HEK293 (cell line): Measurements from ENCODE around the gene ACHE.
"Not testable (repeated sequence)": the region's sequence is repeated elsewhere in the genome, so short reads cannot be mapped to it uniquely, and the experiment has no call there.

ENCODE experiments used
- CTCF ChIA-PET: fragments of 350-600 bp; formaldehyde crosslinking; extraction: SDS; loops from one replicate; lab custom pipeline; 2021; ENCODE audit warnings: antibody characterized with exemption; lab: Yijun Ruan, JAX
- POLR2A ChIA-PET: fragments of 300-600 bp; formaldehyde crosslinking; extraction: SDS; loops from one replicate; lab custom pipeline; 2020; ENCODE audit warnings: antibody characterized with exemption, inconsistent platforms; lab: Yijun Ruan, JAX
- H3K27ac ChIP-seq: fragments of 200-500 bp; sonication (Bioruptor generic); 2 replicates; pipeline ENCODE4 v1.5.1; 2014; ENCODE audit warnings: low read depth, low read length, control low read depth, inconsistent platforms; ENCODE audit errors: extremely low read depth
- H3K36me3 ChIP-seq, 2 experiments: fragments of 200-500 bp in 1 of 2; sonication (Bioruptor generic) in 1 of 2; 1 replicate in 1 of 2; 2 replicates in 1 of 2; pipeline ENCODE4 v1.5.1; 2014 to 2017; ENCODE audit warnings: inconsistent platforms in 2 of 2, low read length in 2 of 2; ENCODE audit not compliant: control insufficient read depth in 2 of 2, insufficient read depth in 1 of 2
- H3K4me1 ChIP-seq: fragments of 200-500 bp; sonication (Bioruptor generic); 2 replicates; pipeline ENCODE4 v1.5.1; 2014; ENCODE audit warnings: mild to moderate bottlenecking, low read length, inconsistent platforms; ENCODE audit not compliant: control insufficient read depth, insufficient read depth
- H3K4me3 ChIP-seq: 2 replicates; pipeline ENCODE4 v1.5.1; 2011; ENCODE audit warnings: low read depth, mild to moderate bottlenecking, control low read depth, low read length, moderate library complexity
- H3K9me3 ChIP-seq: fragments of 200-500 bp; sonication (Bioruptor generic); 2 replicates; pipeline ENCODE4 v1.5.1; 2014; ENCODE audit warnings: low read depth, low read length, inconsistent platforms; ENCODE audit not compliant: control insufficient read depth, insufficient read depth
- HOXC10 ChIP-seq: sonication (generic); formaldehyde crosslinking; IDR thresholded peaks from 2 replicates; pipeline ENCODE4 v1.8.1; 2023; ENCODE audit warnings: mild to moderate bottlenecking, missing genetic modification reagents
- MYNN ChIP-seq: fragments of 450-650 bp; formaldehyde crosslinking; IDR thresholded peaks from 2 replicates; pipeline ENCODE4 v1.5.1; 2016; ENCODE audit warnings: missing biosample characterization, missing genetic modification characterization, borderline replicate concordance
- SETDB1 ChIP-seq: IDR thresholded peaks from one replicate; pipeline ENCODE4 v1.6.1; 2017; ENCODE audit warnings: mild to moderate bottlenecking, low read length, moderate library complexity, mixed read lengths; ENCODE audit not compliant: insufficient read length
- SP3 ChIP-seq: fragments of 450-650 bp; formaldehyde crosslinking; IDR thresholded peaks from 2 replicates; pipeline ENCODE4 v1.5.1; 2016; ENCODE audit warnings: missing biosample characterization, missing genetic modification characterization
- TCF7L2 ChIP-seq: IDR thresholded peaks from 2 replicates; pipeline ENCODE4 v1.6.1; 2011; ENCODE audit warnings: low read depth, mild to moderate bottlenecking, inconsistent platforms, low read length, moderate library complexity, borderline replicate concordance
- YY2 ChIP-seq: fragments of 450-650 bp; formaldehyde crosslinking; IDR thresholded peaks from 2 replicates; pipeline ENCODE4 v1.5.1; 2016; ENCODE audit warnings: missing biosample characterization, missing genetic modification characterization
- ZBTB10 ChIP-seq: fragments of 450-650 bp; formaldehyde crosslinking; IDR thresholded peaks from 2 replicates; pipeline ENCODE4 v1.5.1; 2016; ENCODE audit warnings: missing biosample characterization, missing genetic modification characterization
- ZBTB17 ChIP-seq: fragments of 450-650 bp; formaldehyde crosslinking; IDR thresholded peaks from 2 replicates; pipeline ENCODE4 v1.5.1; 2016; ENCODE audit warnings: missing biosample characterization, missing genetic modification characterization
- ZNF10 ChIP-seq: fragments of 450-650 bp; formaldehyde crosslinking; IDR thresholded peaks from 2 replicates; pipeline ENCODE4 v1.5.1; 2017; ENCODE audit warnings: missing biosample characterization, missing genetic modification characterization
- ZNF121 ChIP-seq: fragments of 450-650 bp; formaldehyde crosslinking; IDR thresholded peaks from 2 replicates; pipeline ENCODE4 v1.5.1; 2016; ENCODE audit warnings: missing biosample characterization, missing genetic modification characterization
- ZNF148 ChIP-seq: fragments of 450-650 bp; formaldehyde crosslinking; IDR thresholded peaks from 2 replicates; pipeline ENCODE4 v1.5.0; 2017; ENCODE audit warnings: missing biosample characterization, missing genetic modification characterization, borderline replicate concordance
- ZNF184 ChIP-seq: fragments of 450-650 bp; IDR thresholded peaks from 2 replicates; pipeline ENCODE4 v1.5.1; 2018; ENCODE audit warnings: missing biosample characterization, mild to moderate bottlenecking, missing genetic modification characterization
- ZNF223 ChIP-seq: fragments of 450-650 bp; formaldehyde crosslinking; IDR thresholded peaks from 2 replicates; pipeline ENCODE4 v1.5.1; 2016; ENCODE audit warnings: missing biosample characterization, missing genetic modification characterization
- ZNF302 ChIP-seq: fragments of 450-650 bp; formaldehyde crosslinking; IDR thresholded peaks from 2 replicates; pipeline ENCODE4 v1.5.1; 2016; ENCODE audit warnings: missing biosample characterization, missing genetic modification characterization, low read depth
- ZNF341 ChIP-seq: fragments of 450-650 bp; formaldehyde crosslinking; IDR thresholded peaks from 2 replicates; pipeline ENCODE4; 2016; ENCODE audit warnings: low read depth, missing biosample characterization, missing genetic modification characterization
- ZNF362 ChIP-seq: fragments of 450-650 bp; formaldehyde crosslinking; IDR thresholded peaks from 2 replicates; pipeline ENCODE4 v1.5.1; 2016; ENCODE audit warnings: missing biosample characterization, missing genetic modification characterization
- ZNF580 ChIP-seq: fragments of 450-650 bp; formaldehyde crosslinking; IDR thresholded peaks from 2 replicates; pipeline ENCODE4 v1.5.1; 2016; ENCODE audit warnings: missing biosample characterization, missing genetic modification characterization
- ZNF776 ChIP-seq: fragments of 450-650 bp; formaldehyde crosslinking; IDR thresholded peaks from 2 replicates; pipeline ENCODE4 v1.5.0; 2017; ENCODE audit warnings: missing biosample characterization, missing genetic modification characterization, borderline replicate concordance

The ACHE gene

GRCh38 chr7:100854899-100855298, 40.8 kb downstream of the ACHE start:
- POLR2A ChIA-PET: not testable (repeated sequence)
- TF ChIP-seq ZNF121 (tag by site-specific recombination): 0 out of 2 replicates have a peak, but pooled peaks have one; percentile 56
- CTCF ChIA-PET: interaction anchor here (0.7 to 2.5 kb wide), 2 partner anchors 10 to 163 kb away, joined by 3 to 7 read pairs; no protein-coding TSS in a partner anchor

GRCh38 chr7:100854146-100854895, 41.4 kb downstream of the ACHE start:
- H3K36me3 ChIP-seq: no peaks in the 10 kb centered on the region
- TF ChIP-seq ZNF341 (tag by site-specific recombination) (no peak), ZNF184 (tag by site-specific recombination) (no peak), ZNF10 (tag by site-specific recombination) (no peak), ZNF148 (tag by site-specific recombination) (no peak), ZNF223 (no peak), HOXC10 (CRISPR knock-in tag) (no peak), ZBTB10 (tag by site-specific recombination) (no peak), ZNF580 (no peak), SETDB1 (no peak), ZNF302 (tag by site-specific recombination) (no peak), SP3 (tag by site-specific recombination) (no peak), YY2 (tag by site-specific recombination) (no peak), ZNF776 (tag by site-specific recombination) (no peak), MYNN (tag by site-specific recombination) (no peak), TCF7L2 (no peak), ZBTB17 (no peak), ZNF362 (tag by site-specific recombination) (no peak)
- H3K4me1 ChIP-seq: peaks cover 3% of the 10 kb centered on the region; the same call in 1 of the 2 replicates
- POLR2A ChIA-PET: no interaction called here
- H3K9me3 ChIP-seq: no peaks in the 10 kb centered on the region
- CTCF ChIA-PET: interaction anchor here (0.6 to 2.5 kb wide), 5 partner anchors 60 to 745 kb away, joined by 3 to 7 read pairs (median 3); no protein-coding TSS in a partner anchor
- H3K4me3 ChIP-seq: no peak overlapping the region
- no peak overlapping the region for H3K27ac ChIP-seq

More at GRCh38 chr7:100854899-100855298, 40.8 kb downstream of the ACHE start:
- not testable (repeated sequence) for H3K36me3 ChIP-seq, H3K9me3 ChIP-seq, H3K4me3 ChIP-seq, H3K4me1 ChIP-seq, H3K27ac ChIP-seq
